GM23338 (cell line): Measurements from ENCODE around the gene RNF19B.

Experiments
- STAT1 ChIP-seq: IDR thresholded peaks from one replicate; pipeline ENCODE4 v1.6.1; 2016; ENCODE audit warnings: antibody characterized with exemption; ENCODE audit not compliant: unreplicated experiment
- TF ChIP-seq, protein P1 (sequence below), 2 experiments: fragments of 200-600 bp in 1 of 2; sonication (generic) in 1 of 2; conservative IDR thresholded peaks; 2 replicates each; pipeline versions ENCODE4 v1.5.1 to v1.6.1; 2016 to 2017; ENCODE audit warnings: antibody characterized with exemption in 2 of 2, low read depth in 2 of 2, mild to moderate bottlenecking in 2 of 2, moderate library complexity in 1 of 2

DNA sequence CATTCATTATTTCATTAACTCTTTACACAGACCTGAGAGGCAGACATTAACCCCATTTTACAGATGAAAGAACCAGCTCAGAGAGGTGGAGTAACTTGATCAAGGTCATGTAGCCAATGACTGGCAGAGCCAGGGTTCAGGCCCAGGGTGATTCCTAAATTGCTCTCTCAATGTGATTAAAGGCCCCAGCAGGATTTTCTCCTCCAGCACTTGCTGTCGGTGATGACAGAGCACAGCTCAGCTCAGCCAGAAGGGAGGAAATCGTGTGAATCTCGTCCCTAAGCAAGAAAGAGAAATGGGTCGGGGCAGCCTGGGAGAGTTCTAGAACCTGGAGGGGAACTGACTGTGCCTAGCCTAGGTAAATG lies 19.5 kb upstream of the RNF19B start:
- TF ChIP-seq, protein P1, sequence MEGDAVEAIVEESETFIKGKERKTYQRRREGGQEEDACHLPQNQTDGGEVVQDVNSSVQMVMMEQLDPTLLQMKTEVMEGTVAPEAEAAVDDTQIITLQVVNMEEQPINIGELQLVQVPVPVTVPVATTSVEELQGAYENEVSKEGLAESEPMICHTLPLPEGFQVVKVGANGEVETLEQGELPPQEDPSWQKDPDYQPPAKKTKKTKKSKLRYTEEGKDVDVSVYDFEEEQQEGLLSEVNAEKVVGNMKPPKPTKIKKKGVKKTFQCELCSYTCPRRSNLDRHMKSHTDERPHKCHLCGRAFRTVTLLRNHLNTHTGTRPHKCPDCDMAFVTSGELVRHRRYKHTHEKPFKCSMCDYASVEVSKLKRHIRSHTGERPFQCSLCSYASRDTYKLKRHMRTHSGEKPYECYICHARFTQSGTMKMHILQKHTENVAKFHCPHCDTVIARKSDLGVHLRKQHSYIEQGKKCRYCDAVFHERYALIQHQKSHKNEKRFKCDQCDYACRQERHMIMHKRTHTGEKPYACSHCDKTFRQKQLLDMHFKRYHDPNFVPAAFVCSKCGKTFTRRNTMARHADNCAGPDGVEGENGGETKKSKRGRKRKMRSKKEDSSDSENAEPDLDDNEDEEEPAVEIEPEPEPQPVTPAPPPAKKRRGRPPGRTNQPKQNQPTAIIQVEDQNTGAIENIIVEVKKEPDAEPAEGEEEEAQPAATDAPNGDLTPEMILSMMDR (conservative IDR thresholded peaks at IDR 0.05; ENCODE audit: low read depth in 2 of 2), result no peak
- TF ChIP-seq STAT1, result no peak
